Ishikawa (cell line): ENCODE data around the gene CUBN.

Experiments
- CEBPB ChIP-seq: IDR thresholded peaks from 2 replicates; pipeline ENCODE4 v1.6.1; 2012
- CREB1 ChIP-seq: IDR thresholded peaks from 2 replicates; pipeline ENCODE4 v1.6.1; 2012; ENCODE audit warnings: low read depth
- EGR1 ChIP-seq: IDR thresholded peaks from 2 replicates; pipeline ENCODE4 v1.6.1; 2012
- EP300 ChIP-seq: IDR thresholded peaks from 2 replicates; pipeline ENCODE4 v1.6.1; 2012; ENCODE audit warnings: borderline replicate concordance
- FOXM1 ChIP-seq: IDR thresholded peaks from 2 replicates; pipeline ENCODE4 v1.6.1; 2012; ENCODE audit warnings: low read depth, borderline replicate concordance
- NFIC ChIP-seq: IDR thresholded peaks from 2 replicates; pipeline ENCODE4 v1.6.1; 2012
- RAD21 ChIP-seq: IDR thresholded peaks from 2 replicates; pipeline ENCODE4 v1.6.1; 2012; ENCODE audit warnings: low read depth
- TAF1 ChIP-seq: IDR thresholded peaks from 2 replicates; pipeline ENCODE4 v1.6.1; 2012; ENCODE audit warnings: low read depth, mild to moderate bottlenecking
- TCF12 ChIP-seq: IDR thresholded peaks from 2 replicates; pipeline ENCODE4 v1.6.1; 2012; ENCODE audit warnings: low read depth
- TEAD4 ChIP-seq: IDR thresholded peaks from 2 replicates; pipeline ENCODE4 v1.6.1; 2012
- YY1 ChIP-seq: IDR thresholded peaks from 2 replicates; pipeline ENCODE4 v1.6.1; 2012; ENCODE audit warnings: low read depth
- ZBTB7A ChIP-seq: IDR thresholded peaks from 2 replicates; pipeline ENCODE4 v1.6.1; 2012; ENCODE audit warnings: low read depth
- TF ChIP-seq, protein P1 (sequence below): IDR thresholded peaks from 2 replicates; pipeline ENCODE4 v1.6.1; 2012; ENCODE audit warnings: low read depth, mild to moderate bottlenecking
- TF ChIP-seq, protein P2 (sequence below): IDR thresholded peaks from 2 replicates; pipeline ENCODE4 v1.6.1; 2012
- TF ChIP-seq, protein P3 (sequence below): IDR thresholded peaks from 2 replicates; pipeline ENCODE4 v1.6.1; 2012

Gene CUBN

DNA sequence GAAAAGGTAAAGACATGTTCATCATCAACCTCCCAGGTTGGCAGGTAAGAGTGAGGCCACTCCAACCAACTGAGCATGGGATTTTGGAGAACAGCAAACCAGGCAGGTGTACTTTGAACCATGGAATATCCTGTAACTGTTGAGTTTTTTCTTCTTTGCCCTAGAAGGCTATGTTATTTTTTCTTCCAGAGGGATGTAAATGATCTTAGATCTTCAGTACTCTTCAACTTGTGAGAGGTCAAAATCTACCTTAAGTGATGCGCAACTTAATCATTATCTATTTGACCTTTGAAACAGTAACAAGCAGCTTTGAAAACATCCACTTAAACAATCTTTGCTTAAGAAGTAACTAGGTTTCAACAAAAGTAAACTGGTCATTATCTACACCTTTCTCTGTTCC, at the start of gene CUBN:
Gene CUBN, minus strand, starts transcription at position 71 of the 400 bp plus-strand sequence. Its CDS starts 46 bp downstream, at position 25.
- TF ChIP-seq, protein P1, sequence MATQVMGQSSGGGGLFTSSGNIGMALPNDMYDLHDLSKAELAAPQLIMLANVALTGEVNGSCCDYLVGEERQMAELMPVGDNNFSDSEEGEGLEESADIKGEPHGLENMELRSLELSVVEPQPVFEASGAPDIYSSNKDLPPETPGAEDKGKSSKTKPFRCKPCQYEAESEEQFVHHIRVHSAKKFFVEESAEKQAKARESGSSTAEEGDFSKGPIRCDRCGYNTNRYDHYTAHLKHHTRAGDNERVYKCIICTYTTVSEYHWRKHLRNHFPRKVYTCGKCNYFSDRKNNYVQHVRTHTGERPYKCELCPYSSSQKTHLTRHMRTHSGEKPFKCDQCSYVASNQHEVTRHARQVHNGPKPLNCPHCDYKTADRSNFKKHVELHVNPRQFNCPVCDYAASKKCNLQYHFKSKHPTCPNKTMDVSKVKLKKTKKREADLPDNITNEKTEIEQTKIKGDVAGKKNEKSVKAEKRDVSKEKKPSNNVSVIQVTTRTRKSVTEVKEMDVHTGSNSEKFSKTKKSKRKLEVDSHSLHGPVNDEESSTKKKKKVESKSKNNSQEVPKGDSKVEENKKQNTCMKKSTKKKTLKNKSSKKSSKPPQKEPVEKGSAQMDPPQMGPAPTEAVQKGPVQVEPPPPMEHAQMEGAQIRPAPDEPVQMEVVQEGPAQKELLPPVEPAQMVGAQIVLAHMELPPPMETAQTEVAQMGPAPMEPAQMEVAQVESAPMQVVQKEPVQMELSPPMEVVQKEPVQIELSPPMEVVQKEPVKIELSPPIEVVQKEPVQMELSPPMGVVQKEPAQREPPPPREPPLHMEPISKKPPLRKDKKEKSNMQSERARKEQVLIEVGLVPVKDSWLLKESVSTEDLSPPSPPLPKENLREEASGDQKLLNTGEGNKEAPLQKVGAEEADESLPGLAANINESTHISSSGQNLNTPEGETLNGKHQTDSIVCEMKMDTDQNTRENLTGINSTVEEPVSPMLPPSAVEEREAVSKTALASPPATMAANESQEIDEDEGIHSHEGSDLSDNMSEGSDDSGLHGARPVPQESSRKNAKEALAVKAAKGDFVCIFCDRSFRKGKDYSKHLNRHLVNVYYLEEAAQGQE, result no peak
- TF ChIP-seq YY1 (no peak), TAF1 (no peak), NFIC (no peak), ZBTB7A (no peak), FOXM1 (no peak), TCF12 (no peak), RAD21 (no peak), CEBPB (no peak), EGR1 (no peak), TEAD4 (no peak), EP300 (no peak)
- TF ChIP-seq, protein P2, sequence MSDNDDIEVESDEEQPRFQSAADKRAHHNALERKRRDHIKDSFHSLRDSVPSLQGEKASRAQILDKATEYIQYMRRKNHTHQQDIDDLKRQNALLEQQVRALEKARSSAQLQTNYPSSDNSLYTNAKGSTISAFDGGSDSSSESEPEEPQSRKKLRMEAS, result no peak
- TF ChIP-seq, protein P3, sequence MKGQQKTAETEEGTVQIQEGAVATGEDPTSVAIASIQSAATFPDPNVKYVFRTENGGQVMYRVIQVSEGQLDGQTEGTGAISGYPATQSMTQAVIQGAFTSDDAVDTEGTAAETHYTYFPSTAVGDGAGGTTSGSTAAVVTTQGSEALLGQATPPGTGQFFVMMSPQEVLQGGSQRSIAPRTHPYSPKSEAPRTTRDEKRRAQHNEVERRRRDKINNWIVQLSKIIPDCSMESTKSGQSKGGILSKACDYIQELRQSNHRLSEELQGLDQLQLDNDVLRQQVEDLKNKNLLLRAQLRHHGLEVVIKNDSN, result no peak

DNA sequence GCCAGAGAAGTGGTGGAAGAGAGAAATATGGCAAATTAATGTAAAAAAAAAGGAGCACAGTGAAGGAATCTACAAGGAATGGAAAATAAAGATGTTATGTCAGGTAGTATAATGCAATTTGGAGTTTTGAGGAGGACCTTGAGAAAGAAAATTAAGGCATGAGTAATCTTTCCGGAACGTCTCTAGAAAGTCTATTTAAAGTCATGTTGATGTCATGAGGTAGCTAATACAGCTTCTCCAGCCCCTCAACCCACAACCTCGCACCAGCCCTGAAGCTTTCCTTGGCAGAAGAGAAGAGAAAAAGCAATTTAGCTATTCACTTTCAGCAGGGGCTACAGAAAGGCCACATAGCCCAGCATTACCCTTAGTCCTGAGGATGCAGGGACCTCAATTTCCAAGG, 49.4 kb upstream of the CUBN start:
- TF ChIP-seq, protein P2, result no peak
- TF ChIP-seq TCF12 (no peak), EGR1 (no peak), NFIC (no peak), YY1 (no peak), FOXM1 (no peak), TAF1 (no peak), TEAD4 (no peak)
- TF ChIP-seq, protein P1, result no peak

DNA sequence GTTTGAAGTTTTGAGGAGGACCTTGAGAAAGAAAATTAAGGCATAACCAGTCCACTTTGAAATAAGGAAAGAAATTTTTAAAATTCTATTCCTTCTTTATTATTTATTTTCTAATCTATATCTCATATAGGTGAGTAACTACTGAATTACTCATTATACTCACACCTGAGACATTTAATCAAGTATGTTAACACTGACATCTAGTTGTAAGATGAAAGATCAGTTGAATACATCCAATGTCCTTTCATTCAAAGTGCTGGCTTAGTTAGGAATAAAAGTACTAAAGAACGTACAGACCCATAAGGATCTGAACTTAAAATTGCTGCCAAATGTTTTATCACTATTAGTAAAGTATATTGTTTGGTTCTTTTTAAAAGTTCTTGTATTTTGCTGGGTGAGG, 48.4 kb upstream of the CUBN start:
- TF ChIP-seq NFIC, result no peak

DNA sequence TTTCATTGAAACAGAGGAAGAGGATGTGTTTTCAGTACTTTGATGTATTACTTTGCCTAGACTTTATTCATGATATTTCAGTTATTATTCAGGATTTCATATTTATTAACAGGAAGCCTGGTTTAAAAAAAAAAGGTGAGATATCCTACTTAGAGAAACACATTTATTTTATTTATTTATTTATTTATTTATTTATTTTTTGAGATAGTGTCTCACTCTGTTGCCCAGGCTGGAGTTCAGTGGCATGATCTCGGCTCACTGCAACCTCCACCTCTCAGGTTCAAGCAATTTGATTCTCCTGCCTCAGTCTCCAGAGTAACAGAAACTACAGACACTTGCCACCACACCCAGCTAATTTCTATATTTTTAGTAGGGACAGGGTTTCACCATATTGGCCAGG, 47.4 kb upstream of the CUBN start:
- TF ChIP-seq, protein P1, result no peak
- TF ChIP-seq TAF1, result no peak
- no peak for TF ChIP-seq FOXM1
- TF ChIP-seq, protein P2, result no peak
- no peak for TF ChIP-seq EGR1
- TF ChIP-seq EP300, result no peak
- no peak for TF ChIP-seq CREB1
- TF ChIP-seq ZBTB7A, result no peak
- TF ChIP-seq TCF12, result no peak
- TF ChIP-seq TEAD4, result no peak
- no peak for TF ChIP-seq YY1
- TF ChIP-seq, protein P3, result no peak

DNA sequence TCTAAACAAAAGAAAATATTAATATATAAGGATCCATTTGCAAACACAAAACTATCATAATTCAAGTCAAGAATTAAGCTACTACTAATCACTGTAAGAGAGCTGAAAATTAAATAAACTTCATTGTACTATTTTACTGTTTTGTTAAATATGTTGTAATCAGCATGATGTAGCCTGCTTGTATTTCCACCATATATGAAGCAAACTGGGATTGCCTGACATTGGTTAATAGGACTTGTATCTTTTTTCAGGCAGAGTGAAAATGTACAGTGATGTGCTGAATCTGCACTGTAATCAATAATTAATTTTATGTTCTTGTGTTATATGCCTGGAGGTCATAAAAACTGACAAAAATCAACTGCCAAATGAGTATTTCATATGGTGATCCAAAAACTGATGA, 46.5 kb upstream of the CUBN start:
- TF ChIP-seq EGR1, result no peak
- TF ChIP-seq RAD21, result no peak
- no peak for TF ChIP-seq CEBPB
- no peak for TF ChIP-seq ZBTB7A
- TF ChIP-seq, protein P3, result no peak
- TF ChIP-seq, protein P2, result no peak
- TF ChIP-seq, protein P1, result no peak
- TF ChIP-seq YY1, result no peak
- no peak for TF ChIP-seq NFIC
- TF ChIP-seq EP300, result no peak
- no peak for TF ChIP-seq FOXM1
- TF ChIP-seq CREB1, result no peak
- TF ChIP-seq TCF12, result no peak
- no peak for TF ChIP-seq TAF1
- TF ChIP-seq TEAD4, result no peak
